ENCODE data around the gene SYT9. TPM values are rescaled to one million over a fixed set of nuclear protein-coding genes. Genes with fewer than 3 reads are reported as not detected.
"Not testable (repeated sequence)": the region's sequence is repeated elsewhere in the genome, so short reads cannot be mapped to it uniquely, and the experiment has no call there.

Gene SYT9
- total RNA-seq, 1 donor from 2014 or later = 7.3 TPM

DNA sequence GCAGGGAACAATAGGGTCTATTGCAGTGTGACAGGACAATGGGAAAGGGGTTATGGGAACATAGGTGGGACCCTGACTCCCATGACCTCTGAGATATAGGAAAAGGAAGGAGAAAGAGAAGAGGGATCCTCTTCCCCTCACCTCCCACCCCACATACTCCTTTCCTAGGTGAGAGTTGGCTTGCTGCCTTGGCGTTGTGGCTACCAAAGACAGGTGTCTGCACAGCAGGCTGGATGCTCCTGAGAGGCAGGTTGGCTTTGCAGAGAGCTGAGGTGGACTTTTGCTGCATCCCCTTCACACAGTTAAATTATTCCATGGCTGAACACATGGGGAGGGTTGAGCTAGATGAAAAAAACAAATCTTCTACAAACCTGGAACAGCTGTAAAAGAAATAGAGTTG, 80.7 kb downstream of the SYT9 start:
- DNase-seq (ENCODE audit: low spot score in 2 of 2) = no peak
- FAIRE-seq = no peak

DNA sequence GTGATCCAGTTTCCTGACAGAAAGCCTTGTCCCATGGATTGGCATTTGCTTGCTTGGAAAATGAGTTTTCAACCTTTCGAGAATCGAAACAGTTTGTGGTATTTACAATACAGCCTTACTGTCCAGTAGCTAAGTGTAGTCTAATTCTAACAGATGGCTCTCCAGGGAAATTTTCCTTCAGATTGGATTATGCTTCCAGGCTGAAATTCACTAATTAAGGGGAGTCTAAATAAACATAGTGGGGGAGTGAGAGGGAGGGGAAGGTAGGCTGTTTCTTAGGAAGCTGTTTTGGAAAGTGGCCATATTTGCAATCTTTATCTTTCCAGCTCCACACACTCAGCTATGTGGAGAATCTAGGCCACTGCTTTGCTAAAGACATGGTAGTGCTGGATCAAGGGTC, 81.3 kb downstream of the SYT9 start:
- DNase-seq (ENCODE audit: low spot score in 2 of 2) (no peak), FAIRE-seq (no peak)

DNA sequence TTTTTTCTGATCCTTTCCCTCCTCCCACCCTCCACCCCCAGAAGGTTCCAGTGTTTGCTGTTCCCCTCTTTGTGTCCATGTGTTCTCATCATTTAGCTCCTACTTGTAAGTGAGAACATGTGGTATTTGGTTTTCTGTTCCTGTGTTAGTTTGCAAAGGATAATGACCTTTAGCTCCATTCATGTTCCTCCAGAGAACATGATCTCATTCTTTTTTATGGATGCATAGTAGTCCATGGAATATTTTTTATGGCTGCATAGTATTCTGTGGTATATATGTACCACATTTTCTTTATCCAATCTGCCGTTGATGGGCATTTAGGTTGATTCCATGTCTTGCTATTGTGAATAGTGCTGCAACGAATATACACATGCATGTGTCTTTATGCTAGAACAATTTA, 83.7 kb downstream of the SYT9 start:
- not testable (repeated sequence) for FAIRE-seq

DNA sequence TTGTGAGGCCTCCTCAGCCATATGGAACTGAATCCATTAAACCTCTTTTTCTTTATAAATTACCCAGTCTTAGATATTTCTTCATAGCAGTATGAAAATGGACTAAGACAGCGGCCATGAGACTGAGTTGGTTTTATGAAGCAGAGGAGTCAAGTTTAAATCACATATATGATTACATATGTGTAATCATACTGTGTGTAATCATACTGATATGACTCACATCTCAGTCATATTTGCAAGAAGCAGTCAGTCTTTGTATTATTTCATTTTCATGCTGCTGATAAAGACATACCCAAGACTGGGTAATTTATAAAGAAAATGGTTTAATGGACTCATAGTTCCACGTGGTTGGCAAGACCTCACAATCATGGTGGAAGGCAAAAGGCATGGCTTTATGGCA, 89.8 kb downstream of the SYT9 start:
- DNase-seq (ENCODE audit: low spot score in 2 of 2) (no peak), FAIRE-seq (no peak)

More for the DNA sequence above, 83.7 kb downstream of the SYT9 start:
- DNase-seq (ENCODE audit: low spot score in 2 of 2) = not testable (repeated sequence)

DNA sequence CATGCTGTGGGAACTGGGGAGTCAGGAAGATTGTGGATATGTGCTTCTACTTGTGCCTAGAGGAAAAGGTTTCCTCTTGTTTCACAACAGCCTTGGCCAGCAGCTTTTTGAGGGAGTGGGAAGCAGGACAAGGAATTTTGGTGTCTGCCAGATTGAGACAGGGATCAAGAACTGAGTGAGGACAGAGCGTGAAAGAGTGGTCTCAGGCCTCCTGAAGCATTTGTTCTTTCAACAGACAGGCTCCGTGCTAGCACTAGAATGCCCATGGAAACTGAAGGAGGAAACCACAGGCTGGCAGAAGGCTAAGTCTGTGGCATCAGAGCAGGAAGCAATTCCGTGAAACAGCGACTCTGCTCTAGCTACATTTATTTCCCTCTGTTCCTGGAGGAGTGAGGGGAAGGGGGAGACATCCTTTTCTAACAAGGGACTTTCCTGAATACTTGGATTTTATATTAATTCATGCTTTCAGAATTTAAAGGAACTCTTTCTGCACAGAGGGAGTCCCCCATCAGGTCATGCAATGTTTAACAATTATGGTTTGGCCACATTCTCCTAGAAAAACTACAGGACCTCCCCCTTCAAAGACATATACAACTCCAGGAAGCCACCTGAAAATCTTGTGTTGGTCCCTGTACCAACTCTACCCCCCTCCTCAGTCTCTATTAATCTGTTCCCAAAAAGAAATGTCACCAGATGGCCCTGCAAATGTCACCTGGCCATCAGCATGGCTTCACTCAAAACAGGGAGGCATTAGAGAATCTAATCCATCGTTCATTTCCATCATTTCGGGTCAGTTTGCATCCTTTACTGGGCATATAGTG, 96.1 kb downstream of the SYT9 start:
- DNase-seq (ENCODE audit: low spot score in 2 of 2) = no peak
- no peak for FAIRE-seq

DNA sequence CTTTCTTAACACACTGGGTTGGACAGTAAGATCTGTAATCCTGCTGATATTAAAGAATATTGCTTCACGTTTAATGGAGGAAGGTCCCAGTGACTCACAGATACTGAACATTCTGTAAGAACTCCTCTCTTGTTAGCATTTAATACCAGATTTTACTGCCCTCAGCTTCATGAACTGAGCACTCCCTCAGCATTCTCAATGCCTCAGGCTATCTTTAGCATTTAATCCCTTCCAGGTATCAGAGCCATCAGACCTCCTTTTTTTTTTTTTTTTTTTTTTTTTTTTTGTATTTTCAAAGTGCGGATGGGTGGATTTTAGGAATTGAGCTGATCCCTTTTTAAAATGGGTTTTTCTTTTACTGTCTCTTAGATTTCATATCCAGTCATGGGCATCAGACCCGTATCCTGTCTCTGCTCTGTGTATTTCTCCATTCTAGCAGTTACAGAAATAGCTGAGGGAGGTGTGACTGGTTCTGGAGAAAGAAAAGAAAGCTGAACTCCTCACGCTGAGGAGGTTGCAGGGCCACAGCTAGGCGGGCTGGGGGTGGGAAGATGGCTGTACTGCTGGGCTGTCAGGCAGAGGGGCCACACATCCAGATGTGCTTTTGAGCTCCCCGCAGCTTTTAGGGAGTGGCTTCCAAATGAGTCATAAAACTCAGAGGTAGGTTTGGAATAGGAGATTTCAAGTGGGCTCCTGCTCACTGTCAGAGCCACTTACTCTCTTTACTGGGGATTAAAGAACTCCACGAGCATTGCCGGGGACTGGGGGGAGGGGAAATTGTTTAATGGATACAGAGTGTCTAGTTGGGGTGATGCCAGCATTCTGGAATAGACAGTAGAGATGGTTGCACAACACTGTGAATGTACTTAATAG, 97.0 kb downstream of the SYT9 start:
- FAIRE-seq = no peak
- no peak for DNase-seq (ENCODE audit: low spot score in 2 of 2)

DNA sequence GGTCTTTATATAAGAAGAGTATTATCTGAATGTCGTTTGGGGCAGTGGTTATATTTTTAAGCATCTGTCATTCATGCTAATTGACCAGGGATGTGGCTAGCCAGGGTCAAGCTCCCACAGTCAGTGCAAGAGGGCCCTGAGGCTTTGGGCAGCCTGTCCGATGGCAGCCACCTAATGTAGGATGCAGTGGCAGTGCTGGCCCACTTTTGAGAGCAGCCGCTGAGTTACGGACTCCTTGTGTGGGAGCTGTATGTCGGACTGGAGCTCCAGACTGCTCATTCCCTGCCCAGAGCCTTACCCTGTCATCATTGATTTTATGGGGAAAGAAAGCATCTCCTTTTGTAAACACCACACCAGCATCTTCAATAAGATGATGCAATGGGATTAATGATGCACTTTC, 99.5 kb downstream of the SYT9 start:
- DNase-seq (ENCODE audit: low spot score in 2 of 2) (no peak), FAIRE-seq (no peak)

DNA sequence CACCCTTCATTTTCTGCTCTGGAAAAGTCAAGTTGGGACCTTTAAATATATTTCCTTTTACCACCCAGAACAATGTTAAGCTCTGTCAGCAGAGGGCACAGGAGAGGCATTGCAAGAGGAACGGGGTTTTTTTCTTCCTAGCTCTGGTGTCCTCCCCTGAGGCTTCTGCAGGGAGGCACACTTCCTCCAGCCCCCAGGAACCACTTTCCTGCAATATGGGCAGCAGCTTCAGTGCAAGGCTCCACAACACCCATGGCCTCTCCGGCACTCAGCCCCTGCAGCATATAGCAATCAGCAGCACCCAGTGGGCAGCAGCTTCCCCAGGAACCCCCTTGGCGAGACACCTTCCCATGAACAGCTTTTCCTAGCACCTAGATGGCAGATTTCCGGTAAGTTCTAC, 101.4 kb downstream of the SYT9 start:
- FAIRE-seq = no peak
- DNase-seq (ENCODE audit: low spot score in 2 of 2) = no peak

DNA sequence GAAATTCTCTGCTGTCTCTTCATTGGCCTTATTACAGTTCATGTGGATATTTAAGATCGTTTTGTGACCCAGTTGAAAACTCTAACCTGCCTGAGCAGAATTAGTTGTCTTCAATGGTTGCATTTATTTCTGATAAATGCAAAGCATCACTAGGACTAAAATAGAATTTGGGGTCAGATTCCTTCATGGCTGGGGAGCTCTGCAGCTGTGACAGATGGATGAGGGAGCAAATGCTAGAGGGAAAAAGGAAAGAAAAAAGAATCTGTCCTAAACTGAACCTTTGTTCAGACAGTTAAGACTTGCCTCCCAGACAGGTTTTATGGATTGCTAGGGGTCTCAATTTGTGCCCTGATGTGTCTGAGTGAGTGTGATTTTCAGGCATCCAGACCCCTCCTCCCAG, 113.0 kb downstream of the SYT9 start:
- FAIRE-seq (no peak), DNase-seq (ENCODE audit: low spot score in 2 of 2) (no peak)

DNA sequence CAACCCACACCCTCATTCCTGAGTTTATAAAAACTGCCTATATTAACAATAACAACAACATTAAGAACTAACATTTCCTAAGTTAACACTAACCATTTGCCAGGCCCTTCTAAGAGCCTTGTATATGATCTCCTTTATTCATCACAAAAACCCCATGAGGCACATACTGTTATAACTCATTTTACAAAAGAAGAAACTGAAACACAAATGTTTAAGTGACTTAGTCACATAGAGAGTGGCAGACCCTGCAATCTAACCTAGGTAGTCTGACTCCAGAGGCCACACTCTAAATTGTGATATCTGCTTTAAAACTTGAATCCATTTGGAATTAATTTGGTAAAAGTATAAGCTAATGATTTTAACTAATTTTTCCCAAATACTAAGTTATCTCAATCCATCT, 116.1 kb downstream of the SYT9 start:
- no peak for FAIRE-seq
- no peak for DNase-seq (ENCODE audit: low spot score in 2 of 2)

DNA sequence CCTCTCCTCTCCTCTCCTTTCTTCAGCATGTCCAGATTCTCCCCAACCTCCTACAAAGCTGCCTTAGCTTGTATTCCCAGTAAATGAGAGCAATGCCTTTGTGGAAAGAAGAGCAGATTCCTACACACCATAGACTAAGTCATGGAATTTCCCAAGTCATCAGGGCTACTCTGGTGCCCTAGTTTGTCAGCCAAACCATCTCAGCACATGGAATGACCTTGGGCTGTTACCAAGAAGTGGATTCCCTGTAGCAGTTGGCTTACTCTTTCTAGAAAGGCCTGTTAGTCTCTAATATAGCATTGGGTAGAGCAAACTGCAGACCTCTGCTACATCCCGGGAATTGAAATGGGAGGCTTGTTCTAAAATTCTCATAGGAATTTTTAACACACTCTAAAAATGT, 124.7 kb downstream of the SYT9 start:
- FAIRE-seq = no peak

DNA sequence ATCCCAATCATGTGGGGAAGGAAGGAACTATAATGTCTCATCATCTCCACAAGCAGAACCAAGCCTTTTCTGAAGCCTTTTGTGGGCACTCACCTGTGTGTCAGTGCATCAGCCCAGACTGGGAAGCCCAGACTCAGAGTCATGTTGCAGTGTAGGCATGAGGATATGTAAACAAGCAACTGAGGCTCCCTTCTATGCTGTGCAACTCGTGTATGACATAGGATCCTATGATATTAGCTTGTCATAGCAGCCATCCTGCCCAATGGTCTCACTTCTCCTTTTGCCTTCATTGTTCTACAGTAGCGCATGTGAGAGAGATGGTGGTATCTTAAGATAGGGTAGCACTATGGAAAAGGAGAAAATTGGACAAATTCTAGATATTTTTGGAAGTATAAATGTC, 130.2 kb downstream of the SYT9 start:
- DNase-seq (ENCODE audit: low spot score in 2 of 2) = no peak
- no peak for FAIRE-seq

More for the DNA sequence above, 124.7 kb downstream of the SYT9 start:
- no peak for DNase-seq (ENCODE audit: low spot score in 2 of 2)

DNA sequence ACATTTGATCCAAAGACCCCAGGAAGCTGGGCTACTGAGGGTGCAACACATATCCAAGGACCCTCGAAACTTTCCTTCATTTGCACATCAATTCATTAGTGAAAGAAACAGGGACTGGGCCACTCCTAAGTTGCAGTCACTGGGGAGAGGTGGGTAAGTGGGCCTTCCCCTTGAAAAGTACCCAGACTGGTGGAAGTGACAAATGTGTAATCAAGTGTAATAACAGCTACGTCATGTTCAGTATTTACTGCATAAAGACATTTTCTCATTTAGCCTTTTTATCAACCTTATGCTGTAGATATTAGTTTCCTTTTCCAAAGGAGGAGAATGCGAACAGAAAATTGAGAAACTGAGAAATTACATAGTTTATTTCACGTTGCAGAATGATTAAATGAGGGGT, 131.7 kb downstream of the SYT9 start:
- no peak for DNase-seq (ENCODE audit: low spot score in 2 of 2)
- no peak for FAIRE-seq

DNA sequence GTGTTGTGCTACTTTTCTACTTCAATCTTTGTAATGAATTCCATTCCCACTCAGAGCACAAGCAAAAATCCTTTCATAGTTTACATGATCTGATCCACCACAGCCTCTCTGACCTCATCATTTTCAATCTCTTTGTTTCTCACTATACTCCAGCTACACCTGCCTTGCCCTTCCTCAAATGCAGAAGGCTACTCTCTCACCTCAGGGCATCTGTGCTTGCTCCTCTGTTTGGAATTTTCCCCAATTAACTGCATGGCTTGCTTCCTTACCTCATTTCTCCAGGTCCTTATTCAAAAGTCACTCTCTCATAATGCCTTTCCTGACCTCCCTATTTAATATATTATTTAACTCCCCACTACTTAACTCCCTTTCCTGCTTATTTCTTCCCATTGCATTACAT, 133.0 kb downstream of the SYT9 start:
- no peak for DNase-seq (ENCODE audit: low spot score in 2 of 2)

DNA sequence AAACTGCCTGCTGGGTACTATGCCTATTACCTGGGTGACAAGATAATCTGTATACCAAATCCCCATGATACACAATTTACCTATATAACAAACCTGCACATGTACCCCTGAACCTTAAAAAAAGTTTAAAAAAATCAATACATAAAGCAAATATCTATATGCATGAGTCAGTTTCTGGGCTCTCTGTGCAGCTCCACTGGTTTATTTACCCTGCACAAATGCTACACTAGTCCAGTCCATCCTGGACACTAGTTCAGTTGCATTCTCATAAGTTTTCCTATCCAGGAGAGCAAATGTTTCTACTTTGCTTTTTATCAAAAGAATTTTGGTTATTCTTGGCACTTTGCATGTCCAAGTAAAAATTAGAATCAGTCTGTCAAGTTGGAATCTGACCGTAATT, 133.8 kb downstream of the SYT9 start:
- no peak for DNase-seq (ENCODE audit: low spot score in 2 of 2)
- FAIRE-seq = no peak

More for the DNA sequence above, 133.0 kb downstream of the SYT9 start:
- FAIRE-seq = no peak

DNA sequence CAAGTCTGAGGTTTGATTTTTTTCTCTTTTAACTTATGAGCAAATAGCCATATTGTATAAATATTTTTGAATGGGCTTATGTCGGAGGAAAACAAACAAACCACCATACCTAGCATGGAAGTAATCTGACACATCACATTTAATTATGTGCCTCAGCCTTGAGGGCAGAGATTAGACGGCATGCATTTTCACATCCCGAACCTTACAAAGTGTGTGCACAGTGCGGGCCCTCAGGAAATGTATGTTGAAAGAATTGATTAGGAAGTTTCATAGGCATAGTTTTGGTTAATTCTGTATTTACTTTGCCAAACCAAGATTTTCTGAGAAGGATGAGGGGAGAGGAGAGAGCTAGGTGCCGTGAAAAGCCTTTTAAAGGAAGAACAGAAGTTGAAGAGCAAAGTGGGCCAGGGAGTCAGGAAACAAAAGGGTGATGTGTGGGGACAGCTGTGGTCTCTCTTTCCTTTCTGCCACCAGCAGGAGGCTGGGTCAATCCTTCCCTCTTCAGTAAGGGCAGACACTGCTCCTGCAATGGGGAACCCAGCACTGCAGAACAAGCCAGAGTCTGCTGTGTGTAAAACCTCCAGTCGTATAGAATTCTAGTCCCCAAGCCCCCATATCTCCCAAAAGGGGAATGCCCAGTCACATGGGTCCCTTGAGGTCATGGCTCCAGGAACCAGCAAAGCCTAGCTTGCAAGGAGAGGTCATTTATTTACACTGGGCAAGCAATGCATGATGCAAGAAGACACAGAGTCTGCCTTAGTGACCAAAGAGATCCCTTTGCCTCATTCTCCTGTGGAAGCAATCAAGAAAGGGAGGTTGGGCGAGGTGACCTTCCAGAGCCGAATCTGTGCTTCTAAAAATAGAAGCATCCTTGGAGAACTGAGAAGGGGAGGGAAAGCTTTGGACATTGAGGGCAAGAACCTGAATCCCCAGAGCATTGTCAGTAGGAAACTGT, 162.5 kb downstream of the SYT9 start:
- FAIRE-seq = no peak
- DNase-seq (ENCODE audit: low spot score in 2 of 2) = no peak

DNA sequence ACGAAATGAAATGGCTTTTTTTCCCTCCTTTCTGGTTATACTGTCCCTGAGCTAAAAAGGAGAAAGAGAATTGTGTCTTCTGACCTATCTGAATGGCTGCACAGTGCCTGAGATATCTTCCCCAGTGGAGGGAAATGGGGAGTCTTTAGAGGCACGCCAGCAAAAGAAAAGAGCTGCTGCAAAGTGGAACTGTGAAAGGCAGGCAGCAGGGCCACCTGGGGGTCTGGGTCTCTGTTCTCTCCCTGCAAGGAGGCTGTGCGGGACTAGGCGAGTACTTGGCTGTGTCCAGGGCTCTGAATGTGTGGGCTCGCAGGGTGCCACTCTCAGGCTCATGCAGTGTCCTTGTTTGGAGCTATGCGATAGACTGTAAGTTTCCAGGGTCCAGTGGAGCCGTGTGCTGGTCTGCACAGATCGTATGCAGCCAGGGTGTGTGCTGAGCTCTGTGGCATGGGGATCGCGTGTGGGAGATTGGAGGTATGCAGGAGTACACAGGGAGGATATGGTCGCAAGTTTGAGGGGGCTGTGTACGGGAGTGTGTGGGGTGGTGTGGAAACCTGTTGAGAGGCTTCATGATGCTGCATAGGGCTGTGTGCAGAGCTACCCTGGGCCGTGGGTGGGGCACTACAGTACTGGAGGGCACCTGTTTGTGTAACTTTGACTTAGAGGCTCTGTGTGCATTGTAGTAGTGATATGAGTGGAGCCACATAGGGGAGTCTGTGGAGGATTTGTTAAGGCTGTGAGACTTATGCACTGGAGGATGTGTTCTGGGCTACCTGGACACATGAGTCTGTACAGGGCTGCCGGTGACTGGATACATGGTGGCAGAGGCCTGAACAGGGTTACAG, 163.5 kb downstream of the SYT9 start:
- DNase-seq (ENCODE audit: low spot score in 2 of 2) (no peak), FAIRE-seq (no peak)

DNA sequence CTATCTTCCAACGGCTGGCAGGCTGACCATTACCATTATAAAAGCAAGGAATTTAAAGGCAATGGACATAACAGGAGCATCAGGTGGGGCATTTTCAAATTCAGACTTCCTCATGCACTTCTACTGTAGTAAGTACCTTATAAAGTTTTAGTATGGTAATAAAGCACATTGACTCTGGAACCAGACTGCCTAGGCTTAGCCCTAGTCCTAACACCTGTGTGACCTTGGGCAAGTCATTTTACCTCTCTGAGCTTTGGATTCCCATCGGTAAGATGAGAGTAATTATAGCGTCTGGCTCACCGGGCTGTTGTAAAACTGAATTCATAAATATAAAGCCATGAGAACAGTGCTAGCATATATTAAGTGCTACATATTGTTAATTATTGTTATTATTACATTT, 164.4 kb downstream of the SYT9 start:
- FAIRE-seq (no peak), DNase-seq (ENCODE audit: low spot score in 2 of 2) (no peak)

DNA sequence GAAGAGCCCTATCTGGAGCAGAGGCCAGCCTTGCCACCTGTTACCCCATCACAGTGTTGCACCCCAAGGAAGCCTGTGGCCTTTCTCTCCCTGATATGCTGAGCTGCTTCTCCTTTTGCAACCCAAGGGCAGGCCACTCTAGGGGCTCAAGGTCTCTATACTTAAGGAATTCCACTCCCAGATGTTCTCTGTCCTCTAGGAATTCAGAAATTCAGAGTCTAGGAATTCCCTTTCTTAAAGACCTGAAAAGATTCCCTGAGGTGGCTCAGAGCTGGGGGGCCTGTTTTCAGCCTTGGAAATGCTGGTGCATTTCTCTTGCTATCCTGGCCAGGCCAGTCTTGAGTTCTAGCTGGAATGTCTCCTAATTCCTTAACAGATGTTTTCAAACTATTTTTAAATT, 165.6 kb downstream of the SYT9 start:
- FAIRE-seq (no peak), DNase-seq (ENCODE audit: low spot score in 2 of 2) (no peak)

DNA sequence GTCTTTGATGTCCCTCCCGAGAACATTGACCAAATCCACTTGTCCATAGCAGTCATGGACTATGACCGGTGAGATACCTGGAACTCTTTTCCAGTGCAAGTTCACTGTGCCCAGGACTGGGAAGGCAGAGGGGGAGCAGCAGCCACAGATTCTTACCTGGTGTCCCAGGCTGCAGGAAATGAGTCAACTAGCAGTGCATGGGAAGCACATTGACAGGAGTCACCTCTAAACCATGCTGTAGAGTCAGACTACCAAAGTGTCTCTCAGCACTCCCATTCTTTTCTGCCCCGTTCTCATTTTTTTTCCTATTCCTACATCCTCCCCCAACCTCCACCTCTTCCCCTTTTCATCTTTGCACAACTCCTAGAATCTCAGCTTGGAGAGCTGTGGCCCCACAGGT, 166.4 kb downstream of the SYT9 start:
- FAIRE-seq (no peak), DNase-seq (ENCODE audit: low spot score in 2 of 2) (no peak)

Data from frontal cortex (tissue), 4 donors.